IMR-90 (cell line): Measurements from ENCODE around the gene CGREF1. TPM values are rescaled to one million over a fixed set of nuclear protein-coding genes. Genes with fewer than 3 reads are reported as not detected.

Experiments used
- ATAC-seq: fragments of 200-7000 bp; cut with Tn5 transposase; 2 replicates; pipeline ENCODE4 v1.9.1; 2020; ENCODE audit warnings: low read depth, mild to moderate bottlenecking, moderate library complexity
- BruUV-seq: library from RNA; stranded (reverse); fragments of 400-500 nt; replicated peaks from 2 replicates; lab custom pipeline; 2021; lab: Mats Ljungman, UMichigan
- CTCF ChIA-PET: fragments of 300-600 bp; formaldehyde crosslinking; extraction: SDS; loops from one replicate; lab custom pipeline; 2021; ENCODE audit warnings: antibody characterized with exemption; lab: Yijun Ruan, JAX
- POLR2A ChIA-PET: fragments of 300-600 bp; sonication (Branson Sonifier 250); formaldehyde crosslinking; loops from one replicate; lab custom pipeline; 2022; ENCODE audit warnings: antibody characterized with exemption; ENCODE audit not compliant: unreplicated experiment; lab: Charles Lee
- DNase-seq: peaks from one replicate; pipeline ENCODE4 v3.0.0; 2013
- H2AFZ ChIP-seq: replicated peaks from 2 replicates; pipeline ENCODE3; 2013; ENCODE audit warnings: low read length, mild to moderate bottlenecking; ENCODE audit not compliant: poor library complexity
- H2AK5ac ChIP-seq: 2 replicates; pipeline ENCODE4 v1.6.1; 2013; ENCODE audit warnings: low read depth, low read length, inconsistent platforms
- H2AK9ac ChIP-seq: replicated peaks from 2 replicates; pipeline ENCODE3; 2013; ENCODE audit warnings: mild to moderate bottlenecking, low read depth, low read length, moderate library complexity; ENCODE audit not compliant: poor library complexity
- H2BK120ac ChIP-seq: 2 replicates; pipeline ENCODE4 v1.6.1; 2013; ENCODE audit warnings: low read depth, low read length, inconsistent platforms
- H2BK15ac ChIP-seq: 3 replicates; pipeline ENCODE4 v1.6.1; 2013; ENCODE audit warnings: low read depth, low read length, inconsistent platforms
- H2BK20ac ChIP-seq: 2 replicates; pipeline ENCODE4 v1.6.1; 2013; ENCODE audit warnings: low read depth, mild to moderate bottlenecking, inconsistent platforms, low read length, moderate library complexity
- H2BK5ac ChIP-seq: 2 replicates; pipeline ENCODE4 v1.6.1; 2013; ENCODE audit warnings: mild to moderate bottlenecking, low read depth, low read length, inconsistent platforms; ENCODE audit not compliant: poor library complexity, severe bottlenecking
- H3K14ac ChIP-seq: replicated peaks from 2 replicates; pipeline ENCODE4 v1.6.1; 2013; ENCODE audit warnings: low read depth, low read length, inconsistent platforms
- H3K18ac ChIP-seq: 2 replicates; pipeline ENCODE4 v1.6.1; 2013; ENCODE audit warnings: low read depth, low read length, control low read depth
- H3K23ac ChIP-seq: 2 replicates; pipeline ENCODE4 v1.6.1; 2013; ENCODE audit warnings: low read depth, low read length, inconsistent platforms
- H3K27ac ChIP-seq: 2 replicates; pipeline ENCODE4 v1.5.1; 2013; ENCODE audit warnings: mild to moderate bottlenecking, control low read depth, low read length; ENCODE audit not compliant: insufficient read depth
- H3K27me3 ChIP-seq: 2 replicates; pipeline ENCODE4 v1.6.1; 2013; ENCODE audit warnings: low read length; ENCODE audit not compliant: control insufficient read depth, insufficient read depth
- H3K36me3 ChIP-seq: 2 replicates; pipeline ENCODE4 v1.6.1; 2013; ENCODE audit warnings: low read length, mixed read lengths; ENCODE audit not compliant: control insufficient read depth, insufficient read depth
- H3K4ac ChIP-seq: 2 replicates; pipeline ENCODE4 v1.6.1; 2013; ENCODE audit warnings: low read depth, low read length, inconsistent platforms
- H3K4me1 ChIP-seq: 2 replicates; pipeline ENCODE4 v1.6.1; 2013; ENCODE audit warnings: low read length, mixed read lengths; ENCODE audit not compliant: control insufficient read depth, insufficient read depth
- H3K4me2 ChIP-seq: 2 replicates; pipeline ENCODE4 v1.6.1; 2013; ENCODE audit warnings: low read depth, mild to moderate bottlenecking, control low read depth, low read length, moderate library complexity
- H3K4me3 ChIP-seq: 2 replicates; pipeline ENCODE4 v1.5.1; 2013; ENCODE audit warnings: low read depth, mild to moderate bottlenecking, control low read depth, low read length, moderate library complexity; ENCODE audit not compliant: insufficient read depth
- H3K56ac ChIP-seq: 2 replicates; pipeline ENCODE4 v1.6.1; 2013; ENCODE audit warnings: low read length, inconsistent platforms; ENCODE audit not compliant: insufficient read depth; ENCODE audit errors: extremely low read depth
- H3K79me1 ChIP-seq, 2 experiments: 2 replicates each; pipeline ENCODE4 v1.6.1; 2013; ENCODE audit warnings: low read length in 2 of 2, inconsistent platforms in 1 of 2, low read depth in 1 of 2
- H3K9ac ChIP-seq: 2 replicates; pipeline ENCODE4 v1.6.1; 2013; ENCODE audit warnings: low read depth, low read length, control low read depth
- H3K9me1 ChIP-seq: 2 replicates; pipeline ENCODE4 v1.6.1; 2013; ENCODE audit warnings: low read length, inconsistent platforms; ENCODE audit not compliant: insufficient read depth
- H3K9me3 ChIP-seq: 2 replicates; pipeline ENCODE4 v1.6.1; 2013; ENCODE audit warnings: low read length; ENCODE audit not compliant: control insufficient read depth, insufficient read depth
- H4K20me1 ChIP-seq: 2 replicates; pipeline ENCODE4 v1.6.1; 2013; ENCODE audit warnings: low read length, inconsistent platforms; ENCODE audit not compliant: insufficient read depth
- H4K5ac ChIP-seq: 2 replicates; pipeline ENCODE4 v1.6.1; 2013; ENCODE audit warnings: mild to moderate bottlenecking, low read depth, low read length, control low read depth
- H4K8ac ChIP-seq, 2 experiments: 2 replicates each; pipeline ENCODE4 v1.6.1; 2013; ENCODE audit warnings: low read depth in 2 of 2, low read length in 2 of 2, control low read depth in 1 of 2, inconsistent platforms in 1 of 2
- H4K91ac ChIP-seq: 2 replicates; pipeline ENCODE4 v1.6.1; 2013; ENCODE audit warnings: low read depth, low read length, inconsistent platforms; ENCODE audit not compliant: insufficient read depth
- CHD1 ChIP-seq: IDR thresholded peaks from 2 replicates; pipeline ENCODE4 v1.6.1; 2012; ENCODE audit warnings: low read depth, low read length, improper control_type of control experiment
- CTCF ChIP-seq: conservative IDR thresholded peaks from 2 replicates; pipeline ENCODE4 v1.5.1; 2012; ENCODE audit warnings: mild to moderate bottlenecking, low read depth, low read length, improper control_type of control experiment
- MAZ ChIP-seq: IDR thresholded peaks from 2 replicates; pipeline ENCODE4 v1.6.1; 2012; ENCODE audit warnings: low read depth, mild to moderate bottlenecking, low read length, improper control_type of control experiment, moderate library complexity, borderline replicate concordance
- MXI1 ChIP-seq: IDR thresholded peaks from 2 replicates; pipeline ENCODE4 v1.6.1; 2012; ENCODE audit warnings: low read depth, mild to moderate bottlenecking, low read length, moderate library complexity, borderline replicate concordance
- POLR2A ChIP-seq: IDR thresholded peaks from 2 replicates; pipeline ENCODE4 v1.6.1; 2012; ENCODE audit warnings: mild to moderate bottlenecking, low read depth, low read length
- RFX5 ChIP-seq: IDR thresholded peaks from 2 replicates; pipeline ENCODE4 v1.8.0; 2012; ENCODE audit warnings: low read depth, mild to moderate bottlenecking, low read length, moderate library complexity
- USF2 ChIP-seq: fragments of 150-350 bp; IDR thresholded peaks from 2 replicates; pipeline ENCODE4 v1.6.1; 2017; ENCODE audit warnings: mild to moderate bottlenecking, antibody characterized with exemption, low read length, low read depth
- WGBS, 2 experiments: methylation state at CpG; one replicate each; pipeline versions ENCODE4 v1.1.5 to v1.1.7; 2013; ENCODE audit warnings: missing lambda C conversion rate in 2 of 2; ENCODE audit not compliant: insufficient read length in 1 of 2; ENCODE audit errors: extremely low coverage in 2 of 2; 5-methylcytosine and 5-hydroxymethylcytosine counted together
- dilution Hi-C: fragments of 300-500 bp; cut with HindIII; formaldehyde crosslinking; loops from one replicate; pipeline ENCODE4 v1.14.3; 2018; ENCODE audit warnings: low sequenced_read_pairs; ENCODE audit not compliant: unreplicated experiment
- in situ Hi-C: fragments of 300-500 bp; cut with MboI; formaldehyde crosslinking; loops from 3 replicates; pipeline ENCODE4 v1.14.3; 2019; ENCODE audit warnings: low sequenced_read_pairs, inconsistent platforms, mixed read lengths
- intact Hi-C: fragments of 100-400 bp; cut with micrococcal nuclease; formaldehyde crosslinking; loops from 2 replicates; pipeline ENCODE4 v1.10.0; 2022
- polyA plus RNA-seq, 3 experiments: library from polyadenylated mRNA; depleted of rRNA; stranded (reverse); fragments of >200 nt; gene quantifications; 2 replicates each; pipeline ENCODE4 v1.2.3, GENCODE V29; 2012; ENCODE audit warnings: low replicate concordance in 1 of 3
- total RNA-seq: library from RNA; depleted of rRNA; stranded (reverse); fragments of >200 nt; gene quantifications from 2 replicates; pipeline ENCODE4 v1.2.3, GENCODE V29; 2012

Gene CGREF1
- total and polyA plus RNA-seq, 2 of the 4 experiments (the other 2 are of a cell fraction) = 0.54 to 1.3 TPM

GRCh38 chr2:27137322-27137935 is 18.5 kb upstream of the CGREF1 start:
- H3K9me3 ChIP-seq = 0 out of 2 replicates have a peak, but pooled peaks cover 3% of the 10 kb centered on the region
- H3K14ac ChIP-seq = no peak overlapping the region
- H2BK20ac ChIP-seq = no peak overlapping the region
- intact Hi-C loops = no loop called here
- H3K9ac ChIP-seq = no peak overlapping the region
- peaks cover 12 to 19% of the 10 kb centered on the region in 2 experiments for H3K79me1 ChIP-seq
- BruUV-seq = no TSS peak
- ChIA-PET POLR2A (no interaction called here), CTCF (interaction anchor here (0.7 kb wide), 1 partner anchor 9 kb away, joined by 3 read pairs; no protein-coding TSS in a partner anchor)
- no peak overlapping the region for H2AFZ ChIP-seq
- H4K20me1 ChIP-seq = peaks cover 12% of the 10 kb centered on the region
- H2BK15ac ChIP-seq = no peak overlapping the region
- ATAC-seq = no peak
- H2AK5ac ChIP-seq = no peak overlapping the region
- no peak overlapping the region for H3K4me3 ChIP-seq
- no peak overlapping the region for H2BK120ac ChIP-seq
- H3K9me1 ChIP-seq = peaks cover 14% of the 10 kb centered on the region
- peaks cover 9% of the 10 kb centered on the region for H3K4me1 ChIP-seq
- H3K27me3 ChIP-seq = peaks cover 19% of the 10 kb centered on the region
- dilution Hi-C loops = no loop called here
- H2AK9ac ChIP-seq = no peak overlapping the region
- WGBS, 2 experiments = 88% methylated on average over 8 of the region's 21 CpGs; no CpG with 5 or more reads in 1 of the 2 experiments
- H3K4me2 ChIP-seq = no peak overlapping the region
- DNase-seq = no peak
- no peak overlapping the region for H3K27ac ChIP-seq
- H3K56ac ChIP-seq = no peak overlapping the region
- H3K23ac ChIP-seq = no peak overlapping the region
- H4K91ac ChIP-seq = no peak overlapping the region
- H3K36me3 ChIP-seq = peaks cover 6% of the 10 kb centered on the region; the same call in 1 of the 2 replicates
- H4K5ac ChIP-seq = no peak overlapping the region
- in situ Hi-C loops = no loop called here
- TF ChIP-seq CHD1 (no peak), MAZ (no peak), CTCF (no peak), POLR2A (no peak), RFX5 (no peak), MXI1 (no peak), USF2 (no peak)
- H2BK5ac ChIP-seq = no peak overlapping the region
- H3K18ac ChIP-seq = no peak overlapping the region
- H3K4ac ChIP-seq = no peak overlapping the region
- H4K8ac ChIP-seq = no peak overlapping the region
